GM19395 (cell line): ENCODE data around the gene SLC13A5.

ENCODE experiments used
- ATAC-seq: cut with Tn5 transposase; IDR thresholded peaks from one replicate; pipeline ENCODE4 v1.9.1; 2021; ENCODE audit warnings: mild to moderate bottlenecking, moderate library complexity; ENCODE audit not compliant: unreplicated experiment

The SLC13A5 gene

GRCh38 chr17:6639586-6640535 lies 73.3 kb downstream of the SLC13A5 start:
- ATAC-seq = peak; percentile 11

GRCh38 chr17:6639014-6639585 lies 74.1 kb downstream of the SLC13A5 start:
- ATAC-seq = no peak

DNA sequence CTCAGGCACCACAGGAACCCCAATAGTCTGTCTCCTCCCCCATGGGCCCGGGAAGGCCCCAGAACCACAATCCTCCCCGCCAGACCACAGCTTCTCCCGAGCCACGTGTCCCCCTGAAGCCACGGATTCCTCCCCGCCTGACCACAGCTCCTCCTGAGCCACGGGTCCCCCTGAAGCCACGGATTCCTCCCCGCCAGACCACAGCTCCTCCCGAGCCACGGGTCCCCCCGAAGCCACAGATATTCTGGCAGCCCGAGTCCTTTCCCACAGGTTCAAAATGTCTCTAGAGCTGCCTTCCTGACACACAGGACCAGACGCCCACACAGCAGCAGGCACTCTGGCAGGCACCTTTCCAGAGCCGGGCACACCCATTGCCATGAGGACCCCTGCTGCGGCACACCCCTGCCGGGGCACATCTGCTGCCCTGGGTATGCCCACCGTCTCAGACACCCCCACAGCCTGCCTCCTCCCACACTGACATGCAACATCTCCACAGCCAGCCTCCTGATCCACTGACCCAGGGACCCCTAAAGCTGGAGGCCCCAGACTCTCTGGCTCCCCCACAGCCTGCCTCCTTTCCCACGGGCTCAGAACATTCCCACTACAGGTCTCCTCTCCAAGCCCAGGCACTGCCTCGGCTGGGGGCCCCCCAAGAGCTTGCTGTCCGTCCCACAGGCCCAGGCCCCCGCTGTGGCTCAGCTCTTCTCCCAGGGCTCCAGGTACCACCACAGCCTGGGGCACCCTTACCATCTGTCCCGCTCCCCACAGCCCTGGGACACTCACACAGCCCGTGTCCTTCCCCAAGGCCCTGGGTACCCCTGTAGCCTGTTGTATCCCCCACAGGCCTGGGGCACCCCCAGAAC lies 74.9 kb downstream of the SLC13A5 start:
- no peak for ATAC-seq

DNA sequence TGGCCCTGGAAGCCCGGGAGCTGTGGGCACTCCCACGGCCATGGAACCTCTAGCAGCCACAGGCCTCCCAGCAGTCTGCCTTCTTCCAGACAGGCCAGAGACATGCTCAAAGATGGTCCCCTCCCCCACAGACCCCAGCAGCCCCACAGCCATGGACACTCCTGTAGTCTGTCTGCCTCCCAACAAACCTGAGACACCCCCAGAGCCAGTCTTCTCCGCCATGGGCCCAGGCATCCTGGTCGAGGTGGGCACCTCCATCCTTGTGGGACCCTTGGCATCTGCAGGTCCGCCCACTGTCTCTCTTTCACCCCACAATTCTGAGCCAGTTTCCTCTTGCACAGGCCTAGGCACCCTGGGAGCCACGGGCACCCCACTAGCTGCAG lies 75.7 kb downstream of the SLC13A5 start:
- no peak for ATAC-seq

GRCh38 chr17:6636616-6637457 lies 76.3 kb downstream of the SLC13A5 start:
- ATAC-seq = no peak

- ATAC-seq = no peak
These were observed 77.1 kb downstream of the SLC13A5 start for GRCh38 chr17:6636105-6636504.
